CD4-positive, alpha-beta T cell (primary cell): ENCODE measurements around the gene FNDC3B. TPM values are rescaled to one million over a fixed set of nuclear protein-coding genes. Genes with fewer than 3 reads are reported as not detected.
A peak's percentile ranks its signal among the peaks of the same experiment; 100 is the strongest.

ENCODE experiments used
- ATAC-seq: fragments of 200-7000 bp; cut with Tn5 transposase; one replicate; pipeline ENCODE4 v1.10.0; 2022; ENCODE audit warnings: mild to moderate bottlenecking; ENCODE audit not compliant: poor library complexity
- CTCF ChIA-PET: fragments of 350-600 bp; sonication (Branson Sonifier 250); formaldehyde crosslinking; loops from one replicate; lab custom pipeline; 2021; ENCODE audit warnings: antibody characterized with exemption, inconsistent platforms; lab: Charles Lee
- POLR2A ChIA-PET: fragments of 350-600 bp; sonication (Branson Sonifier 250); formaldehyde crosslinking; loops from one replicate; lab custom pipeline; 2021; ENCODE audit warnings: antibody characterized with exemption, inconsistent platforms; lab: Charles Lee
- DNase-seq, 14 experiments: peaks; one replicate each; pipeline ENCODE4 v3.0.0-alpha.2; 2013 to 2020; ENCODE audit warnings: mixed read lengths in 2 of 14
- H3K27ac ChIP-seq, 2 donors: one replicate each; pipeline versions ENCODE4 v1.5.1 to v1.7.0; 2013; ENCODE audit warnings: low read length in 2 of 2, low read depth in 1 of 2, mild to moderate bottlenecking in 1 of 2
- H3K27me3 ChIP-seq, 2 experiments: 1 replicate in 1 of 2; 2 replicates in 1 of 2; pipeline versions ENCODE4 v1.6.1 to v1.7.0; 2013; ENCODE audit warnings: low read length in 2 of 2, control low read depth in 1 of 2, mild to moderate bottlenecking in 1 of 2, moderate library complexity in 1 of 2; ENCODE audit not compliant: insufficient read depth in 2 of 2, control insufficient read depth in 1 of 2
- H3K36me3 ChIP-seq: one replicate; pipeline ENCODE4 v1.6.1; 2013; ENCODE audit warnings: low read length, control low read depth; ENCODE audit not compliant: insufficient read depth
- H3K4me1 ChIP-seq: one replicate; pipeline ENCODE4 v1.6.1; 2013; ENCODE audit warnings: low read length, control low read depth; ENCODE audit not compliant: insufficient read depth
- H3K4me3 ChIP-seq: one replicate; pipeline ENCODE4 v1.5.1; 2013; ENCODE audit warnings: mild to moderate bottlenecking, low read length, moderate library complexity
- H3K9me3 ChIP-seq, 2 experiments: 1 replicate in 1 of 2; 2 replicates in 1 of 2; pipeline versions ENCODE4 v1.6.1 to v1.7.0; 2013; ENCODE audit warnings: low read length in 2 of 2, mild to moderate bottlenecking in 2 of 2, control low read depth in 1 of 2, moderate library complexity in 1 of 2; ENCODE audit not compliant: control insufficient read depth in 1 of 2, insufficient read depth in 1 of 2
- H3K27ac Mint-ChIP-seq: one replicate; pipeline ENCODE4 v1.8.0; 2020; ENCODE audit warnings: mixed read lengths
- H3K27me3 Mint-ChIP-seq: one replicate; pipeline ENCODE4 v1.8.0; 2021; ENCODE audit warnings: mixed read lengths
- H3K36me3 Mint-ChIP-seq: one replicate; pipeline ENCODE4 v1.8.0; 2021; ENCODE audit warnings: low read depth, mixed read lengths
- H3K4me1 Mint-ChIP-seq: one replicate; pipeline ENCODE4 v1.8.0; 2021; ENCODE audit warnings: low read depth, mixed read lengths
- H3K4me3 Mint-ChIP-seq: one replicate; pipeline ENCODE4 v1.8.0; 2020; ENCODE audit warnings: mild to moderate bottlenecking, mixed read lengths
- H3K9me3 Mint-ChIP-seq: one replicate; pipeline ENCODE4 v1.8.0; 2020; ENCODE audit warnings: mixed read lengths
- intact Hi-C, 2 experiments: fragments of 100-400 bp; cut with DNase I in 1 of 2; cut with micrococcal nuclease in 1 of 2; formaldehyde crosslinking; loops; one replicate each; pipeline versions ENCODE4 v1.15.1 to v1.9.0; 2023 to 2025; cut with DNase I, micrococcal nuclease
- total RNA-seq, 174 experiments: library from RNA in 2 of 174; stranded (reverse) in 2 of 174; gene quantifications; one replicate each; pipeline ENCODE4 v1.2.3 and lab custom pipeline; 2021 to 2026
- TF ChIP-seq, protein P1 (sequence below): fragments of 200-600 bp; IDR thresholded peaks from one replicate; pipeline ENCODE4 v1.8.0; 2022; ENCODE audit warnings: antibody characterized with exemption, mild to moderate bottlenecking

FNDC3B gene
- total RNA-seq, 2 experiments from 2014 or later = 26.1 to 28.7 TPM

DNA sequence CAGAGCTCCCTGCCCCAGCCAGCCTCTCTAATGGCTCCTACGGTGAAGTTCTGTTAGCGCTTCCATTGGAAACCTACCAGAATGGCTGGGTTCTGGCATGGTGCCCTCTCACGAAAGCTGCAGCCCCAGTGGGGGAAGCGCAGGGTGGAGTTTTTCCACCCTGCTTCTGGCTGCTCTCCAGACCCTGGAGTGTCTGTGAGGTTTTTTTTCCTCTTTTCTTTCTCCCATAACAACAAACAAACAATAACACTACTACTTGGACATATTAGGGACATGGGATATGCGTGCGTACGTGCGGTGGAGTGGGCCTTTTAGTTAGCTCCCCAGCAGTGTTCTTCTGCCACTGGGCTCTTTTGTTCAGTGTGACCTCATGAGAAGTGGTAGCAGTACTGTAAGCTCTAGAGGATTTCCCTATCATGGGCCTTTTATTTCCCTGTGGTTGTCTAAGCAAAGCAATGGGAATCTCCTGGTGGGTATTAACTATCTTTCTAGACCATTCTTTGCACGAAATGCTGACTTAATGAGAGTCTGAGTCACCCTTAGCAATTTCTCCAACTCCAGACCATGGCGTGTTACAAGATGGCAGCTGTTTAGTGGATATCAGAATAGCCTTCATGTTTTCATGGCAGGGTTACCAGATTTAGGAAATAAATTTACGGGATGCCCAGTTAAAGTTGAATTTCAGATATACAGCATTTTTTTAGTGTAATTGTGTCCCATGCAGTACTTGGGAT lies 161.9 kb downstream of the FNDC3B start:
- POLR2A ChIA-PET = no interaction called here
- H3K36me3 Mint-ChIP-seq = peaks cover 51% of the 10 kb centered on the region

GRCh38 chr3:172201870-172202236 lies 162.5 kb downstream of the FNDC3B start:
- H3K4me3 Mint-ChIP-seq = no peak overlapping the region
- H3K27ac ChIP-seq = no peak overlapping the region
- TF ChIP-seq, protein P1, sequence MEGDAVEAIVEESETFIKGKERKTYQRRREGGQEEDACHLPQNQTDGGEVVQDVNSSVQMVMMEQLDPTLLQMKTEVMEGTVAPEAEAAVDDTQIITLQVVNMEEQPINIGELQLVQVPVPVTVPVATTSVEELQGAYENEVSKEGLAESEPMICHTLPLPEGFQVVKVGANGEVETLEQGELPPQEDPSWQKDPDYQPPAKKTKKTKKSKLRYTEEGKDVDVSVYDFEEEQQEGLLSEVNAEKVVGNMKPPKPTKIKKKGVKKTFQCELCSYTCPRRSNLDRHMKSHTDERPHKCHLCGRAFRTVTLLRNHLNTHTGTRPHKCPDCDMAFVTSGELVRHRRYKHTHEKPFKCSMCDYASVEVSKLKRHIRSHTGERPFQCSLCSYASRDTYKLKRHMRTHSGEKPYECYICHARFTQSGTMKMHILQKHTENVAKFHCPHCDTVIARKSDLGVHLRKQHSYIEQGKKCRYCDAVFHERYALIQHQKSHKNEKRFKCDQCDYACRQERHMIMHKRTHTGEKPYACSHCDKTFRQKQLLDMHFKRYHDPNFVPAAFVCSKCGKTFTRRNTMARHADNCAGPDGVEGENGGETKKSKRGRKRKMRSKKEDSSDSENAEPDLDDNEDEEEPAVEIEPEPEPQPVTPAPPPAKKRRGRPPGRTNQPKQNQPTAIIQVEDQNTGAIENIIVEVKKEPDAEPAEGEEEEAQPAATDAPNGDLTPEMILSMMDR = no peak
- ATAC-seq (no peak), DNase-seq (peak in 2 of 14 experiments; percentile 18 to 32)
- H3K4me3 ChIP-seq = no peak overlapping the region
- H3K4me1 ChIP-seq = no peaks in the 10 kb centered on the region
- H3K27me3 ChIP-seq = no peaks in the 10 kb centered on the region
- ChIA-PET CTCF (interaction anchor here (0.8 kb wide), 1 partner anchor 24 kb away, joined by 4 read pairs; no protein-coding TSS in a partner anchor), POLR2A (no interaction called here)
- H3K36me3 Mint-ChIP-seq = peaks cover 53% of the 10 kb centered on the region
- H3K9me3 ChIP-seq = peaks cover 0 to 15% of the 10 kb centered on the region in 2 experiments
- no peaks in the 10 kb centered on the region for H3K27me3 Mint-ChIP-seq
- intact Hi-C loops = no loop called here
- no peak overlapping the region for H3K27ac Mint-ChIP-seq
- H3K36me3 ChIP-seq = no peaks in the 10 kb centered on the region
- H3K9me3 Mint-ChIP-seq = peaks cover 22% of the 10 kb centered on the region
- peaks cover 2% of the 10 kb centered on the region for H3K4me1 Mint-ChIP-seq

More for the DNA sequence above, 161.9 kb downstream of the FNDC3B start:
- Histone ChIP-seq H3K4me1 (no peaks in the 10 kb centered on the region), H3K9me3 (peaks cover 0 to 15% of the 10 kb centered on the region in 2 experiments), H3K4me3 (no peak overlapping the region), H3K27me3 (no peaks in the 10 kb centered on the region), H3K27ac (no peak overlapping the region), H3K36me3 (no peaks in the 10 kb centered on the region)
- no peak for ATAC-seq
- Mint-ChIP-seq H3K9me3 (peaks cover 22% of the 10 kb centered on the region), H3K4me3 (no peak overlapping the region), H3K27ac (no peak overlapping the region), H3K4me1 (no peaks in the 10 kb centered on the region), H3K27me3 (no peaks in the 10 kb centered on the region)
- TF ChIP-seq, protein P1 = no peak
- DNase-seq = peak in 2 of 14 experiments; percentile 22 to 33
- intact Hi-C loops = no loop called here
- CTCF ChIA-PET = interaction anchor here (0.8 kb wide), 1 partner anchor 24 kb away, joined by 4 read pairs; no protein-coding TSS in a partner anchor

GRCh38 chr3:172202797-172203196 lies 163.4 kb downstream of the FNDC3B start:
- Mint-ChIP-seq H3K36me3 (peaks cover 56% of the 10 kb centered on the region), H3K4me3 (no peak overlapping the region), H3K27me3 (no peaks in the 10 kb centered on the region), H3K9me3 (peaks cover 22% of the 10 kb centered on the region), H3K4me1 (peaks cover 4% of the 10 kb centered on the region), H3K27ac (no peak overlapping the region)
- POLR2A ChIA-PET = no interaction called here
- Histone ChIP-seq H3K27ac (no peak overlapping the region), H3K4me3 (no peak overlapping the region), H3K27me3 (no peaks in the 10 kb centered on the region), H3K36me3 (no peaks in the 10 kb centered on the region), H3K4me1 (no peaks in the 10 kb centered on the region), H3K9me3 (peaks cover 0 to 15% of the 10 kb centered on the region in 2 experiments)
- DNase-seq = no peak
- TF ChIP-seq, protein P1 = no peak
- CTCF ChIA-PET = no interaction called here
- intact Hi-C loops = no loop called here
- ATAC-seq = no peak
